Osteocyte (in vitro differentiated cells): ENCODE results near the gene CAMKMT. TPM values are rescaled to one million over a fixed set of nuclear protein-coding genes. Genes with fewer than 3 reads are reported as not detected.

Experiments
- DNase-seq: peaks from one replicate; pipeline ENCODE4 v3.0.0; 2021; ENCODE audit warnings: mixed read lengths; ENCODE audit not compliant: unreplicated experiment; ENCODE audit errors: extremely low spot score
- H3K27ac Mint-ChIP-seq: one replicate; pipeline ENCODE4 v1.8.0; 2021; ENCODE audit warnings: mild to moderate bottlenecking, mixed read lengths; ENCODE audit not compliant: unreplicated experiment
- H3K27me3 Mint-ChIP-seq: one replicate; pipeline ENCODE4 v1.8.0; 2021; ENCODE audit warnings: mixed read lengths; ENCODE audit not compliant: unreplicated experiment
- H3K36me3 Mint-ChIP-seq: one replicate; pipeline ENCODE4 v1.8.0; 2021; ENCODE audit warnings: mixed read lengths; ENCODE audit not compliant: unreplicated experiment
- H3K4me1 Mint-ChIP-seq: one replicate; pipeline ENCODE4 v1.8.0; 2021; ENCODE audit warnings: mixed read lengths; ENCODE audit not compliant: unreplicated experiment
- H3K4me3 Mint-ChIP-seq: one replicate; pipeline ENCODE4 v1.8.0; 2021; ENCODE audit warnings: mild to moderate bottlenecking, moderate library complexity, mixed read lengths; ENCODE audit not compliant: unreplicated experiment
- H3K9me3 Mint-ChIP-seq: one replicate; pipeline ENCODE4 v1.8.0; 2021; ENCODE audit warnings: mixed read lengths; ENCODE audit not compliant: unreplicated experiment
- CTCF ChIP-seq: fragments of 200-600 bp; sonication (generic); IDR thresholded peaks from 2 replicates; pipeline ENCODE4 v1.5.0; 2021; ENCODE audit warnings: antibody characterized with exemption, mild to moderate bottlenecking, moderate library complexity
- total RNA-seq: library from RNA; stranded (reverse); gene quantifications from 2 replicates; pipeline ENCODE4 v1.2.1, GENCODE V29; 2021

CAMKMT gene
- total RNA-seq, 1 donor from 2014 or later = 10.9 TPM

GRCh38 chr2:44642123-44642857, 280.5 kb downstream of the CAMKMT start:
- H3K9me3 Mint-ChIP-seq = no peaks in the 10 kb centered on the region
- H3K27me3 Mint-ChIP-seq = no peaks in the 10 kb centered on the region
- DNase-seq = no peak
- H3K27ac Mint-ChIP-seq = no peak overlapping the region
- peaks cover 17% of the 10 kb centered on the region for H3K4me1 Mint-ChIP-seq
- no peak for TF ChIP-seq CTCF
- no peak overlapping the region for H3K4me3 Mint-ChIP-seq
- H3K36me3 Mint-ChIP-seq = no peaks in the 10 kb centered on the region

GRCh38 chr2:44645937-44646336, 284.2 kb downstream of the CAMKMT start:
- no peak for TF ChIP-seq CTCF
- Mint-ChIP-seq H3K9me3 (no peaks in the 10 kb centered on the region), H3K36me3 (no peaks in the 10 kb centered on the region), H3K27ac (no peak overlapping the region), H3K4me3 (no peak overlapping the region), H3K27me3 (no peaks in the 10 kb centered on the region), H3K4me1 (peaks cover 22% of the 10 kb centered on the region)
- no peak for DNase-seq

GRCh38 chr2:44649381-44649780, 287.6 kb downstream of the CAMKMT start:
- H3K36me3 Mint-ChIP-seq = no peaks in the 10 kb centered on the region
- no peaks in the 10 kb centered on the region for H3K27me3 Mint-ChIP-seq
- no peaks in the 10 kb centered on the region for H3K9me3 Mint-ChIP-seq
- H3K4me1 Mint-ChIP-seq = peaks cover 15% of the 10 kb centered on the region
- H3K4me3 Mint-ChIP-seq = no peak overlapping the region
- DNase-seq = no peak
- no peak for TF ChIP-seq CTCF
- no peak overlapping the region for H3K27ac Mint-ChIP-seq

- no peaks in the 10 kb centered on the region for H3K36me3 Mint-ChIP-seq
- TF ChIP-seq CTCF = no peak
- no peak for DNase-seq
- H3K27ac Mint-ChIP-seq = no peak overlapping the region
- no peak overlapping the region for H3K4me3 Mint-ChIP-seq
- no peaks in the 10 kb centered on the region for H3K27me3 Mint-ChIP-seq
- peaks cover 19% of the 10 kb centered on the region for H3K4me1 Mint-ChIP-seq
- no peaks in the 10 kb centered on the region for H3K9me3 Mint-ChIP-seq
These were observed 289.0 kb downstream of the CAMKMT start for GRCh38 chr2:44650796-44651195.

- DNase-seq = no peak
- Mint-ChIP-seq H3K4me1 (peaks cover 16% of the 10 kb centered on the region), H3K9me3 (no peaks in the 10 kb centered on the region), H3K27me3 (no peaks in the 10 kb centered on the region), H3K27ac (no peak overlapping the region), H3K4me3 (no peak overlapping the region), H3K36me3 (no peaks in the 10 kb centered on the region)
- no peak for TF ChIP-seq CTCF
These were observed 290.2 kb downstream of the CAMKMT start for GRCh38 chr2:44651974-44652373.
